NOMO-1 (cell line): ENCODE results near the gene VCL.
"Not testable (repeated sequence)": the region's sequence is repeated elsewhere in the genome, so short reads cannot be mapped to it uniquely, and the experiment has no call there.

Experiments
- DNase-seq, 2 experiments: peaks; one replicate each; lab custom pipeline; 2025; ENCODE audit not compliant: unreplicated experiment in 2 of 2; lab: John Stamatoyannopoulos, UW

Gene VCL

DNA sequence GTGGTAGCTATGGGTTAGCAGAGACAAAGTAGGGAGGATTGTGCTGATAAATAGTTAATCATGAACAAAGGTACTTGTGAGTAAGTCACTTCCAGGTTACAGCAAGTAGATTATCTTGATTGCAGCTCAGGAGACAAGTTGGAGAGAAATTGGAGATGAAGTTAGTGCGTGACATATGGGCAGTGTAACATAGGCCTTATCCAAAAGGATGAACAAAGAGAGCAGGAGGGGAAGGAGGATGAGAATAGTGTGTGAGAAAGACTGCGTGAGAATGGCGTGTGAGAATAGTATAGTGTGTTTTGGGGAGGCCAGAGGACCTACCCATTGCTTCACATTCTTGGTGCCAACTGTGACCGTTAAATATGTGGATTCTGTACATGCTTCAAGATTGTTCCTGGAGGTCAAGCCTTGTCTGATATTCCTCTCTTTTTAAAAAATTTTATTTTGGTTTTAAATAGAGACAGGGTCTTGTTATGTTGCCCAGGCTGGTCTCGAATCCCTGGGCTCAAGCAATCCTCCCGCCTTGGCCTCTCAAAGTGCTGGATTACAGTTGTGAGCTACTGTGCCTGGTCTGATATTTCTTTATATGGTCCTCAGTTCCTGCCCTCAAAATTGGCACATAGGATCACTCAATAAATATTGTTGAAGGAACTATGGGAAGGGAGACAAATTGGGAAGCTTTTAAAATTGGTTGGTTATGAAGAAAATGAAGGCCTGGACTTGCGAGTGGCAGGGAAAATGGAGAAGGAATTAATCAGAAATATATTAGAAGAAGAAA lies 3.2 kb downstream of the VCL start:
- no peak for DNase-seq

DNA sequence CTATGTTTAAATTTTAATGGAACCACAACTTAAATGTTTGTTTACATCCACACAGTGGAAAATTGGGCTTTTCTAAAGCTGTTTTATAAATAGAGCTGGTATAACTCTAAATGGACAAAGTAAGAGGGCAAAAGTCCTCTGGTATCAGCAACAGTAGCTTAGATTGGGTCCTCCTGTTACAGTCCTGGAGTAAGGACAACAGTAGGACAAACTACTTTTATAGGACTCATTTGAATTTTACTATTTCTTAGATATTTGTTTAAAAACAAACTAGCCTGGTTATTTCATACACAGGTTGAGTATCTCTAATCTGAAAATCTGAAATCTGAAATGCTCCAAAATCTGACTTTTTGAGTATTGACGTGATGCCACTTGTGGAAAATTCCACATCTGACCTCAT lies 8.4 kb downstream of the VCL start:
- no peak for DNase-seq

DNA sequence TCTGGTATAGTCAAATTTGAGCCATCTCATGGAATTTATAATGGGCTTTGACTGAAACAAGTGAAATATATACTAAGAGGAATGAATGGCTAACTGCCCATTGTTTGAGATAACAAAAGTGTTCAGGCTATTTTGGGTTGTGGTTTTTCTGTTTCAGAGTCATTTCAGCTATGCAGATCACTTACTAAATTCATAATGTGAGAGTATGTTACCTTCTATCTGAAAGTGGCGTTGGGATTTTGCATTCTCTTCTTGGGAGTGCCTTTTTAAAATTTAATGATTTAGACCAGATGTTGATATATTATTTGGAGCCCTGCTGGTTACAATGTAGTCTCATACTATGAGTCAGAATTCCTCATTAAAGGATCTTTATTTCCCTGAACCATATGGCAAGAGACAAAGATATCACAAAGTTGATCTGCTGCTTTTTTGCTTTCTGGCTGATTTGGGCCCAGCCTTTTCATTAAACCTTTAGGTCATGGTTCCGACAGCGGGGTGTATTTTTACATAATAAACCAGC lies 10.4 kb downstream of the VCL start:
- peak in 1 of 2 experiments; percentile 29 for DNase-seq

DNA sequence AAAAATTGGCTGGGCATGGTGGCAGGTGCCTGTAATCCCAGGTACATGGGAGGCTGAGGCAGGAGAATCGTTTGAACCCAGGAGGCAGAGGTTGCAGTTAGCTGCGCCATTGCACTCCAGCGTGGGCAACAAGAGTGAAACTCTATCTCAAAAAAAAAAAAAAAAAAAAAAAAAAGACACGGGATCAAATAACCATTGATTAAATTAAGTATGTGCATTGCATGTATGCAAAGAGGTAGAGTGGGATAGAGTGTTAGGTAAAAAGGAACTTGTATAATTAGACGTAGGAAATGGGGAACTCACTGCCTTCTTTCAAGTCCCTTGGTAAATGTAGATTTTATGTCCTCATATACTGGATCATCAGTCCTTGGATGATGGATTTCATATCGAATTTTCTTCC lies 13.1 kb downstream of the VCL start:
- DNase-seq = peak in 1 of 2 experiments; percentile 76

DNA sequence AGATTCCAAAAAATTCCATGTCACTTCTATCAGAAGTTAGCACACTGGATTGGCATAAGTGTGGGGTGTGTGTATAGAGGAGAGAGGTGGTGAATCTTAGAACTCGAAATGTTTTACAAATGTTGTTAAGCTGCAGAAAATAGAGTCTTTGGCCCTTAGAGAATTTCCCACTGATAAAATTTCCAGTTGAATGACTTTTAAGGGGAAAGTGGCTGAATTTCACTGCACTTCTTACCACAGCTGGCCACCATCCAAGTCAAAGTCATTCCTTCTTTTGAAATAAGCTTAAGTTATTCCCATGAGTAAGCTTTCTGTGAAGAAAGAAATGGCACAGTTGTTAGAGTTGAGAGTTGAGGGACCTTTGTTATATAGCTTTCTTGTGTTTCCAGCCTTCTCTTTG lies 13.9 kb downstream of the VCL start:
- no peak for DNase-seq

DNA sequence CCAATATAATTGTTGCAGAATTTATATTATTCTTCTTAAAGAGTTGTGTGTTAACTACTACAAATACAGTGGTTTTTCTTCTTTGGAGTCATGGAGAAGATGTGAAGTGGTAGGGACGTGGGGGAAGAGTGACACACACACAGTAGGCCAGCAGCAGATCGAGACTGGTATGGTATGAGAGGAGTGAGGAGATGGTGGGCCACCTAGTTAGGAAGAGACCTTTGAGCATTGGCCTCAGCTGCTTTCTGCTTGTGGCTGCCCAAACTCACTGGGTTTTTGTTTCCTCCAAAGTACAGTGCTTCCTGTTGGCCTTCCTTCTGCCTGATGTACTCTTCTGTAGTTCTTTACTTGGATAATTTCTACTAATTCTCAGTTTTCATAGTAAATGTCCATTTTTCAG lies 14.6 kb downstream of the VCL start:
- DNase-seq = peak in 1 of 2 experiments; percentile 8

DNA sequence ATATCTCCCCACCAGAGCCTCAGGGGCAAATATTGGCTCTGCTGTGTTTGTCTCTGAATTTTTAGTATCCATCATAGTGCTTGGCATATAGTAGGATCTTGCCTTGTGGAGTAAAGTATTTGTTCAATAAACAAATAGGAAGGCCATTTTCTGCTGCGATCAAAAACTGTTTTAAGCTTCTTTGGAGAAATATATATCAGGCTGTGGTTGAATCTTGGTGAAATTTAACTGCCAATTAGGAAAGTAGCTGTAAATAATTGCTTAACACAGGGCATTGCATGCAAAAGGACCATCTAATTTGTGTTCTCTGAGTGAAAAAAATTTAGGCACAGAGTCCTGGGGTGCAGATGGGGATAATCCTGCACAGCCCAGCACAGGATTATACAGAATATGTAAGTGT lies 15.1 kb downstream of the VCL start:
- DNase-seq = no peak

DNA sequence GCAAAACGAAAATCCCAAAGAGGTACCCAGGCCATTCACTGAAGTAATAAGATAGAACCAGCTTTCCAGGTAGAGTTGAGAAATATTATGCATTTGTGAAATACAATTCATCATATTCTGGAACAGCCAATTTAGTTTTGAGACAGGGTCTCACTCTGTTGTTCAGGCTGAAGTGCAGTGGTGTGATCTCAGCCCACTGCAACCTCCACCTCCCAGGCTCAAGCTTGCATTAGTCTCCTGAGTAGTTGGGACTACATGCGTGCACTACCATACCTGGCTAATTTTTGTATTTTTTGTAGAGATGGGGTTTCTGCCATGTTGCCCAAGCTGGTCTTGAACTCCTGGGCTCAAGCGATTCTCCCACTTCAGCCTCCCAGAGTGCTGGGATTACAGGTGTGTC lies 16.7 kb downstream of the VCL start:
- DNase-seq = not testable (repeated sequence)

DNA sequence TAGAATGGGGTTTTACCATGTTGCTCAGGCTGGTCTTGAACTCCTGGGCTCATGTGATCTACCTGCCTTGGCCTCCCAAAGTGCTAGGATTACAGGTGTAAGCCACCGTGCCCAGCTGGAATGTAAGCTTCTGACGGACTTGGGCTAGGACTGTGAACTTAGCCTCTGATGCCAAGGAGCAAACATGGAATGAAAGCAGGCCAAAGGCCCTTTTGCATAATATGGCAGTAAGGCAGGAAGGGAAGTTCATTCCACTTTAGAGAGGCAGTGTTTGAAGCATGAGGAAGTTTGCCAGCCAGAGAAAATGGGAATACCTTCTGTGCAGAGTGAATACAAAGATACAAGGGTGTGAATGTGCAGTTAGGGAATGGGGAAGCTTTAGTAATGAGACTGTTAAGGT lies 20.3 kb downstream of the VCL start:
- no peak for DNase-seq

DNA sequence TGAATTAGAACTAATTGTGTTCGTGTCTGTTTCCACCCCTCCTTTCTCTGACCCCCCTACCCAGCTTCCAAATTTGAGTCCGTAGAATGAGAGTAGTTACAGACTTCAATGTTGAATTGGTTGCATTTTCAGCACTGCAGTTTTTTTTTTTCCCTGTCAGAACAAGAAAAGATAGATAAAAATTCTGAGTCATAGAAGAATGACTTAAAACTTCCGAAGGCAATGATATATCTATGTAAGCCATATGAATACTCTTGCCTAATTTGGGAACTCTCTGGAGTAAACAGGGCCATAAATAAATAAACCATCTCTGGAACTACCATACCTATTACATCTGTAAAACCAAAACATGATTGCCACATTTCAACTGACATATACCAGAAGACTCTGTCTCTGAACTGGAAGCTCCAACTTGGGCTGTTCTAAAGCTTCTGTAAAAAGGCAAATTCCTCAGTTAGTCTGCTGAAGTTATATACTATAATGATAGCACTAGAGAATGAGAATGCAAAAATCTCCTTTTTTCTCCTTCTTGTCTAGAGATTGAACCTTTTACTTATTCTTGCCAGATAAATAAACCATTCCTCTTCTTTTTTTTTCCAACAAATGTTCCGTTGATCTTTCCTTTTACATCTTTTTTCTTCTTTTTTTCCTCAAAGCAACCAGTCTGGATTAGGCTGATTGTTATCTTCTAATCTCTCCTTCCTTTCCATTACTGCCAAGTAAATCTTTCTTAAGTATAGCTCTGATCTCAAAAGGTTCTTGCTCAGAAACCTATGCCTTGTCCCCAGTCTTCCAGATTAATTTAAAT lies 23.5 kb downstream of the VCL start:
- DNase-seq = peak in 1 of 2 experiments; percentile 31

DNA sequence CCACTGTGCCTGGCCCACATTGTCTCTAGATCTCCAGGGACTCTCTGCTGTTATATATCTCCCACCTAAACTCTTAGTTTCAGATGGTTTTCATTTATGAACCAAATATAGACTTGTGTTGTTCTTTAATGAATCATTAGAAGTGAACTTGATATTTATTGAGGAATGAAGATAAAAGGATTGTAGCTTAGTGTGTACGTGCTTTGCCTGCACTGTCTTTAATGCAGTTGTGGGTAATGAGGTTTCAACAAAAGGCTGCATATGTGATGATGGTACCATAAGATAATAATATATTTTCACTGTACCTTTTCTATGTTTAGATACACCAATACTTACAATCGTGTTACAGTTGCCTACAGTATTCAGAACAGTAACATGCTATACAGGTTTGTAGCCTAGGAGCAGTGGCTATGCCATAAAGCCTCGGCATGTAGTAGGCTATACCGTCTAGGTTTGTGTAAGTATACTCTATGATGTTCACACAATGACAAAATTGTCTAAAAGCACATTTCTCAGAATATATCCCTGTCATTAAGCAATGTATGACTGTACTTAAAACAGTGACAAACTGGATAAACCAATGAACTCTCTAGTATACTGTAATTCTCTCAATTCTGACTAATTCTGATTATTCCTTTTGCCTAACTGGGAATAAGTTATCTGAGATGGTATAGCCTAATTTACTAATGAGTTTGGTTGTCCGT lies 25.2 kb downstream of the VCL start:
- no peak for DNase-seq

DNA sequence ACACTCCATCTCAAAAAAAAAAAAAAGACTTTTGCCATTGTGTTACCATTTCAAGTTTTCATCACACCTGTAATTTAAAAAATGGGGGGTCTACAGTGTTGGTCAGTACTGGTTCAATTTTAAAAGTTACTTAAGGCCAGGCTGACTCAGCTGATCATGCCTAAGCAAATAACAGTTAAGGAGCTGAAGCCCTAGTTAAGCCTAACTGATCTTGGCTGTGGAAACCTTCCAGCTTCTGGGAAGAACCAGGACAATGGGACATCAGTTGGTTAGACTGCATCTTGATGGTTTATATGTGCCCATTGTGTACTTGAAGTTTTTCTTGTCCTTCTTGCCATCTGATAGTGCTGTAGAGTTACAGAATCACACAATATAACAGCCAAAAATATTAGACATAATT lies 26.7 kb downstream of the VCL start:
- DNase-seq = no peak

DNA sequence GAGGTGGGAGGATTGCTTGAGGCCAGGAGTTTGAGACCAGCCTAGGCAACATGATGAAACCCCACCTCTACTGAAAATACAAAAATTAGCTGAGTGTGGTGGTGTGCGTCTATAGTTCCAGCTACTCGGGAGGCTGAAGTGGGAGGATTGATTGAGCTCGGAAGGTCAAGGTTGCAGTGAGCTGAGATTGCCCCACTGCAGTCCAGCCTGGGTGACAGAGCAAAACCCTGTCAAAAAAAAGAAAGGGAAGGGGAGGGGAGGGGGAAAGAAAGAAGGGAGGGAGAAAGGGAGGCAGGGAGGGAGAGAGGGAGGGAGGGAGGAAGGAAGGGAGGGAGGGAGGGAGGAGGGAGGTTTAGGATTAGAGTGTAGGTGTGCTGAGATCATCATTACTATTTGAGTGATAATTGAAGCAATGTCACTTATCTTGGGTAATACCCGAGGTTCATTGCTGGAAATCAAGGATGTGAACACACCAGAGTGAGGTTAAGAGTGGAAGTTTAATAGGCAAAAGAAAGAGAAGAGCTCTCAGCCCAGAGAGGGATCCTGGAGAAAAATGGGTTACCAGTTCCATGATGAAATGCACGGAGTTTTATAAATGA lies 27.6 kb downstream of the VCL start:
- no peak for DNase-seq

DNA sequence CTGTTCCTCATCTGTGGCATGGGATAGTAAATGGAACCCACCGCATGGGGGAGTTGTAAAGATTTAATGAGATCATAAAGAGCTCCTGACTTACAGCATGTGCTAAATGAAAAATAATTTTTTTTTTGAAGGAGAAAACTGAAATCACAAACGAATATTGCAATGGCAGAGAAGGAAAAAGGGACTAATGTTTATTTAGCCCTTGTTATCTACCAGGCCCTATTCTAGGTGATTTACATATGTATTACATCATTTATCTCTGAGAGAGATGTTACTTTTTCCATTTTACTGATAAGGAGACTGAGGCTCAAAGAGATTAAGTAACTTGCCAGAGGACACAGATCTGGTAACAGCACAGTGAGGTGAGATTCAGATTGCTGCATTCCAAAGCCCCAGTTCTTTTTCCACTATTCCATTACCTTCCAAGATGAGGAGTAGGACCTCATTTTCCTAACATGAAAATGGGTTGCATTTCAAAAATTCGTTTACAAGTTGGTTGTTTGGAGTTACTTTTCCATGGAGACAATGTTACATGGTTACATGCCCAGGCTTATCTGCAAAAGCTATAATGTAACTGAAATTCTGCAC lies 28.6 kb downstream of the VCL start:
- DNase-seq = no peak

DNA sequence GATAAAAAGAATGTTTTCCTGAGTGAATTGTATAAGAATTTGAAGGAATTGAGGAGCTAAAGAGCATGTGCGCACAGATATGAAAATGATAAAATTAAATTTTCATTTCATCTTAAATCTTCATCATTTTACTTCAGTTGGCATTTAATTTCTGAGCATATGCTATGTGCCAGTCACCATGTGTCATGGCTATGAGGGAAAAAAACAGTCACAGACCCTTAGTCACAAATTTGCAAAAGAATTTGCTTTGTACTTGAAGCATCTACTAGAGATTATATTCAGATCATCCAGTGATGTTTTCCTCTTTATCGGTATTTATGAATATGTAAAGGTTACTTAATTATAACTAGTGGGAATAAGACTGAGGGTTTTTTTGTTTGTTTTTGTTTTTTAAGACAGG lies 29.8 kb downstream of the VCL start:
- no peak for DNase-seq

DNA sequence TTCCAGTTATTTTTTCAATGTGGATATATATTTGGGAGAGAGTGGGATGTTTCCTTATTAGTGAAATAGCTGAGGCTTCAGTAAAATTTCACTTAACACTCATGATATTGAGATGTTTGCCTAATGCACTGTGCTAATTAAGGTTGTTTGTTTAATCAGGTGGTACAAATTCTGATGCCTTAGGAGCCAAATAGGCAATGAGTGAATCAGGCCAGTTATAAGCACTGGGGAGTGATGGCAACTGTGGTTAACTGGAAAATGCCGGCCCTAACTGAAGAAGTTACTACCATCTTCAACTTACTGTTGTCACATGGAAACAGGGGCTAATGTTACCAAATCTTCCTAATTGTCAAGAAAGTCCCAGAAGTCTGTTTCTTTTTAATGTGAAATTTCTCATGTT lies 32.0 kb downstream of the VCL start:
- DNase-seq = no peak

DNA sequence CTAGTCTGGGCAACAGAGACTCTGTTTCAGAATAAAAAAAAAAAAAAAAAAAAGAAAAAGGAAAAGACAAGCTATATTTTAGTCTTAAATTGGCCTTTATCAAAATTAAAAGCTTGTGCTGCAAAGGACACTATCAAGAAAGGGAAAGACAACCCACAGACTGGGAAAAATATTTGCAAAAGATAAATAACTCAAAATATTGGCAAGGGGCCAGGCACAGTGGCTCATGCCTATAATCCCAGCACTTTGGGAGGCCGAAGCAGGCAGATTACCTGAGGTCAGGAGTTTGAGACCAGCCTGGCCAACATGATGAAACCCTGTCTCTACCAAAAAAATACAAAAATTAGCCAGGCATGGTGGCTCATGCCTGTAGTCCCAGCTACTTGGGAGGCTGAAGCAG lies 34.3 kb downstream of the VCL start:
- not testable (repeated sequence) for DNase-seq

DNA sequence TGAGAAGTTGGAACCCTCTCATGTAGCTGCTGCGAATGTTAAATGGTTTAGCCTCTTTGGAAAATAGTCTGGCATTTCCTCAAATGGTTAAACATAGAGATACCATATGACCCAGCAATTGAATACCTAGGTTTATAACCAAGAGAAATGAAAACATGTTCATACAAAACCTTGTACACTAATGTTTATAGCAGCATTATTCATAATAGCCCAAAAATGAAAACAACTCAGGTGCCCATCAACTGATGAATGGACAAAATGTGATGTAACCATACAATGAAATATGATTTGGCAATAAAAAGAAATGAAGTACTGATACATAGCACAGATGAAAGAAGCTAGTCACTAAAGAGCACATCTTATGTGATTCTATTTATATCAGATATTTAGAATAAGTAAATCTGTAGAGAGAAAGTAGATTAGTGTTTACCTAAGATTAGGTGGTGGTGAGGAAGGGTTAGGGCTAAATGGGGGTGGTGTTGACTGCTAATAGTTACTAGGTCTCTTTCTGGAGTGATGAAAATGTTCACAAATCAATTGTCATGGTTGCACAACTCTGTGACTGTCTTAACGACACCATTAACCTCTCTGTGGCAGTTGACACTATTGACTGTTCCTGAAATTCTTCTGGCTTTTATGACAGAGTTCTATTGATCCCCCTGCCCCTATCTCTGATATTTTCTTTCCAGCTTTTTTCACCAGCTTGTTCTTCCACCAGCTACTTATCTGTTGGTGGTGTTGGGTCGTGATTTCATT lies 35.2 kb downstream of the VCL start:
- peak; percentile 62 to 85 for DNase-seq

DNA sequence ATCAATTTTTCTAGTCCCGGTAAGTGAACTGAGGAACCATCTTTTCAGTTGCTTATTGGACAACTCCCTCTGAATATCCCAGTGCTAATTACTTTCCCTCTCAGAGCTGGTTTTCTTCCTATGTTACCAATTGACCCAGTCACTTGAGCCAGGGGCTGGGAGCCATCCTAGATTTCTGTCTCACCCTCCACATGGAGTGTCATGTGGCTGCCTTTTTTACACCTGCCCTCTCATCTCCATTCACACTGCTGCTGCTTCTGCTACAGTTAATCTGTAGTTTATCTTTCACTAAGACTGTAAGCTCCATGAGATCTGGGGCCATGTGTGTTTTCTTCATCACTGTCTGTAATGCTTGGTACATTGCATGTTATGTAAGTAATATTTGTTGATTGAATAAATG lies 35.8 kb downstream of the VCL start:
- no peak for DNase-seq

DNA sequence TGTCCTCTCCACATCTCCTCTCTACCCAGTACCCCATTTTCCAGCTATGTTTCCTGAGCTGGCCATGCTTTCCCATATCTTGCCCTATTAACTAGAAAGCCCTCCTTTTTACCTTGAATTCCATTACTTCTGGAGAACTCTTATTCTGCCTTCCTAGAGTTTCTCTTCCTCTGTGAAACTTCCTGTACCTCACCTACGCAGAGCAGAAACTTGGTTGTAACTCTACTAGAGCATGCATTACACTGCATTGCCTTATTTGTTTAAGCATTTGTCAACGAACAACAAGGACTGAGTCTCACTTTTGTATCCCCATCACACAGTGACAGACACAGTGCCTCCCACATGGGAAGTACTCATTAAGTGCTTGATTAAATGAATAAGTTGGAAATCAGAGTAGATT lies 36.4 kb downstream of the VCL start:
- peak in 1 of 2 experiments; percentile 38 for DNase-seq
